ENCODE data around the gene SIK3.
"Not testable (repeated sequence)": the region's sequence is repeated elsewhere in the genome, so short reads cannot be mapped to it uniquely, and the experiment has no call there.

Gene SIK3

GRCh38 chr11:116842909-116843308 is 255.3 kb downstream of the SIK3 start:
- DNase-seq (ENCODE audit: low read depth in 1 of 2, low spot score in 1 of 2), result no peak

- DNase-seq (ENCODE audit: low read depth in 1 of 2, low spot score in 1 of 2), result no peak
Measured at GRCh38 chr11:116842117-116842516, 256.1 kb downstream of the SIK3 start.

GRCh38 chr11:116840746-116841296 is 257.4 kb downstream of the SIK3 start:
- DNase-seq (ENCODE audit: low read depth in 1 of 2, low spot score in 1 of 2), result no peak

- DNase-seq (ENCODE audit: low read depth in 1 of 2, low spot score in 1 of 2), result no peak
Measured at GRCh38 chr11:116840224-116840745, 257.9 kb downstream of the SIK3 start.

- no peak for DNase-seq (ENCODE audit: low read depth in 1 of 2, low spot score in 1 of 2)
Measured at GRCh38 chr11:116838321-116839084, 259.7 kb downstream of the SIK3 start.

- DNase-seq (ENCODE audit: low read depth in 1 of 2, low spot score in 1 of 2), result no peak
Measured at GRCh38 chr11:116837231-116838091, 260.8 kb downstream of the SIK3 start, which contains the start of gene APOA1. Gene APOA1 (minus strand): TSS chr11:116837622. CDS start chr11:116837387, 235 bp downstream.

GRCh38 chr11:116836632-116836991 is 261.6 kb downstream of the SIK3 start:
- DNase-seq (ENCODE audit: low read depth in 1 of 2, low spot score in 1 of 2), result no peak

- DNase-seq (ENCODE audit: low read depth in 1 of 2, low spot score in 1 of 2), result peak; percentile 56 to 65
Measured at GRCh38 chr11:116835791-116836631, 262.2 kb downstream of the SIK3 start.

- DNase-seq (ENCODE audit: low read depth in 1 of 2, low spot score in 1 of 2), result no peak
Measured at GRCh38 chr11:116835042-116835772, 263.0 kb downstream of the SIK3 start.

- not testable (repeated sequence) for DNase-seq (ENCODE audit: low read depth in 1 of 2, low spot score in 1 of 2)
Measured at GRCh38 chr11:116834535-116835041, 263.6 kb downstream of the SIK3 start.

- no peak for DNase-seq (ENCODE audit: low read depth in 1 of 2, low spot score in 1 of 2)
Measured at GRCh38 chr11:116833816-116834534, 264.3 kb downstream of the SIK3 start.

GRCh38 chr11:116833491-116833815 is 264.8 kb downstream of the SIK3 start:
- no peak for DNase-seq (ENCODE audit: low read depth in 1 of 2, low spot score in 1 of 2)

GRCh38 chr11:116832350-116833290 is 265.6 kb downstream of the SIK3 start:
- DNase-seq (ENCODE audit: low read depth in 1 of 2, low spot score in 1 of 2), result no peak

- DNase-seq (ENCODE audit: low read depth in 1 of 2, low spot score in 1 of 2), result no peak
Measured at GRCh38 chr11:116831790-116832349, 266.4 kb downstream of the SIK3 start.

- DNase-seq (ENCODE audit: low read depth in 1 of 2, low spot score in 1 of 2), result no peak
Measured at GRCh38 chr11:116830184-116830912, 267.9 kb downstream of the SIK3 start.

GRCh38 chr11:116829525-116830183 is 268.6 kb downstream of the SIK3 start, which contains the start of gene APOC3:
Gene APOC3 (plus strand): TSS chr11:116829907. CDS start chr11:116830583, 676 bp downstream.
- no peak for DNase-seq (ENCODE audit: low read depth in 1 of 2, low spot score in 1 of 2)

All from stimulated activated CD4-positive, alpha-beta T cell treated with anti-CD3 and anti-CD28 coated beads, Interleukin-15, amount 100 ng/mL, for 1 hour (primary cell).